ENCODE measurements around the gene HNF4A. TPM values are rescaled to one million over a fixed set of nuclear protein-coding genes. Genes with fewer than 3 reads are reported as not detected.

The HNF4A gene
- total RNA-seq, 2 experiments from 2014 or later: not detected

DNA sequence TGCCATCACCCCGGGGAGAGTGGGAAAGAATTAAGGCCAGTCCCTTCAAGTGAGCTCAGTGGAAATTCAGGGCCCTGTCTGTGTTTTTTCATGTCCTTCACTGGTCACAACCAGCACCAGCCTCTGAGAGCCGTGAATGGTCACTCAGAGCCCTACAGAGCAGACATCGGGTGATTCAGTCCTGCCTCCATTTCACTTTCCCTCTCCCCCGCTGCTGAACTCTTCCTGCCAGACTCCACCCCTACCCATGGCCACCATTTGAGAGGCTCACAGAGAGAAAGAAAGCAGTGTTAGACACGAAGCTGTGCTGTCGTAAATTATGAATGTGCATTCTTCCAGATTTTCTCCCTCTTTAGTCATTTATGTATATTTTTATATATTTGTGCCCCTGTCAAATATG, 13.3 kb upstream of the HNF4A start:
- no TSS peak for BruUV-seq (replicated peaks)

GRCh38 chr20:44343162-44343675, 12.3 kb upstream of the HNF4A start:
- ChIA-PET POLR2A (no interaction called here), CTCF (ENCODE audit: unreplicated experiment) (no interaction called here)
- Histone ChIP-seq H3K79me2 (ENCODE audit: insufficient read depth, low read depth, low read length) (no peaks in the 10 kb centered on the region), H3K4me1 (ENCODE audit: insufficient read depth, low read length, poor library complexity, severe bottlenecking) (no peaks in the 10 kb centered on the region), H2AFZ (ENCODE audit: low read length) (no peak overlapping the region), H4K20me1 (ENCODE audit: insufficient read depth, low read length) (no peaks in the 10 kb centered on the region), H3K36me3 (ENCODE audit: insufficient read depth, low read length) (no peaks in the 10 kb centered on the region), H3K4me2 (ENCODE audit: low read length) (no peak overlapping the region), H3K9me3 (ENCODE audit: low read length) (no peaks in the 10 kb centered on the region), H3K9me2 (ENCODE audit: insufficient read depth, low read length) (no peaks in the 10 kb centered on the region), H3K4me3 (ENCODE audit: low read depth, low read length, poor library complexity, severe bottlenecking) (no peak overlapping the region), H3K27ac (ENCODE audit: low read depth, low read length, poor library complexity, severe bottlenecking) (no peak overlapping the region)
- intact Hi-C loops (cut with micrococcal nuclease; ENCODE audit: unreplicated experiment): no loop called here
- no TSS peak for BruUV-seq (replicated peaks)
- DNase-seq (ENCODE audit: low spot score): no peak
- TF ChIP-seq CTCF (conservative IDR thresholded peaks at IDR 0.05; ENCODE audit: low read length) (no peak), EZH2phosphoT487 (IDR thresholded peaks at IDR 0.05; ENCODE audit: borderline replicate concordance, low read depth, low read length) (no peak)

More for the DNA sequence above, 13.3 kb upstream of the HNF4A start:
- Histone ChIP-seq H3K9me2 (ENCODE audit: insufficient read depth, low read length) (no peaks in the 10 kb centered on the region), H3K4me2 (ENCODE audit: low read length) (no peak overlapping the region), H3K36me3 (ENCODE audit: insufficient read depth, low read length) (no peaks in the 10 kb centered on the region), H3K27ac (ENCODE audit: low read depth, low read length, poor library complexity, severe bottlenecking) (no peak overlapping the region), H4K20me1 (ENCODE audit: insufficient read depth, low read length) (no peaks in the 10 kb centered on the region), H2AFZ (ENCODE audit: low read length) (no peak overlapping the region), H3K9me3 (ENCODE audit: low read length) (no peaks in the 10 kb centered on the region), H3K4me1 (ENCODE audit: insufficient read depth, low read length, poor library complexity, severe bottlenecking) (no peaks in the 10 kb centered on the region), H3K79me2 (ENCODE audit: insufficient read depth, low read depth, low read length) (no peaks in the 10 kb centered on the region), H3K4me3 (ENCODE audit: low read depth, low read length, poor library complexity, severe bottlenecking) (no peak overlapping the region)
- intact Hi-C loops (cut with micrococcal nuclease; ENCODE audit: unreplicated experiment): no loop called here
- POLR2A ChIA-PET: interaction anchor here (0.6 kb wide), 1 partner anchor 160 kb away, joined by 3 read pairs; no protein-coding TSS in a partner anchor
- CTCF ChIA-PET (ENCODE audit: unreplicated experiment): no interaction called here
- TF ChIP-seq CTCF (conservative IDR thresholded peaks at IDR 0.05; ENCODE audit: low read length): no peak
- no peak for TF ChIP-seq EZH2phosphoT487 (IDR thresholded peaks at IDR 0.05; ENCODE audit: borderline replicate concordance, low read depth, low read length)
- no peak for DNase-seq (ENCODE audit: low spot score)

- intact Hi-C loops (cut with micrococcal nuclease; ENCODE audit: unreplicated experiment): no loop called here
- ChIA-PET POLR2A (no interaction called here), CTCF (ENCODE audit: unreplicated experiment) (no interaction called here)
- TF ChIP-seq EZH2phosphoT487 (IDR thresholded peaks at IDR 0.05; ENCODE audit: borderline replicate concordance, low read depth, low read length): no peak
- no peak for TF ChIP-seq CTCF (conservative IDR thresholded peaks at IDR 0.05; ENCODE audit: low read length)
- no TSS peak for BruUV-seq (replicated peaks)
- Histone ChIP-seq H3K79me2 (ENCODE audit: insufficient read depth, low read depth, low read length) (no peaks in the 10 kb centered on the region), H3K4me2 (ENCODE audit: low read length) (no peak overlapping the region), H4K20me1 (ENCODE audit: insufficient read depth, low read length) (no peaks in the 10 kb centered on the region), H2AFZ (ENCODE audit: low read length) (no peak overlapping the region), H3K36me3 (ENCODE audit: insufficient read depth, low read length) (no peaks in the 10 kb centered on the region), H3K9me2 (ENCODE audit: insufficient read depth, low read length) (no peaks in the 10 kb centered on the region), H3K27ac (ENCODE audit: low read depth, low read length, poor library complexity, severe bottlenecking) (no peak overlapping the region), H3K4me1 (ENCODE audit: insufficient read depth, low read length, poor library complexity, severe bottlenecking) (no peaks in the 10 kb centered on the region), H3K9me3 (ENCODE audit: low read length) (no peaks in the 10 kb centered on the region), H3K4me3 (ENCODE audit: low read depth, low read length, poor library complexity, severe bottlenecking) (no peak overlapping the region)
- DNase-seq (ENCODE audit: low spot score): no peak
Observed at GRCh38 chr20:44344723-44345122, 10.8 kb upstream of the HNF4A start.

Data from OCI-LY7 (cell line).